D341Med (cell line): ENCODE data around the gene SART3.

Experiments
- DNase-seq: peaks from one replicate; pipeline ENCODE4 v3.0.0; 2012; ENCODE audit warnings: low spot score

Gene SART3, protein sequence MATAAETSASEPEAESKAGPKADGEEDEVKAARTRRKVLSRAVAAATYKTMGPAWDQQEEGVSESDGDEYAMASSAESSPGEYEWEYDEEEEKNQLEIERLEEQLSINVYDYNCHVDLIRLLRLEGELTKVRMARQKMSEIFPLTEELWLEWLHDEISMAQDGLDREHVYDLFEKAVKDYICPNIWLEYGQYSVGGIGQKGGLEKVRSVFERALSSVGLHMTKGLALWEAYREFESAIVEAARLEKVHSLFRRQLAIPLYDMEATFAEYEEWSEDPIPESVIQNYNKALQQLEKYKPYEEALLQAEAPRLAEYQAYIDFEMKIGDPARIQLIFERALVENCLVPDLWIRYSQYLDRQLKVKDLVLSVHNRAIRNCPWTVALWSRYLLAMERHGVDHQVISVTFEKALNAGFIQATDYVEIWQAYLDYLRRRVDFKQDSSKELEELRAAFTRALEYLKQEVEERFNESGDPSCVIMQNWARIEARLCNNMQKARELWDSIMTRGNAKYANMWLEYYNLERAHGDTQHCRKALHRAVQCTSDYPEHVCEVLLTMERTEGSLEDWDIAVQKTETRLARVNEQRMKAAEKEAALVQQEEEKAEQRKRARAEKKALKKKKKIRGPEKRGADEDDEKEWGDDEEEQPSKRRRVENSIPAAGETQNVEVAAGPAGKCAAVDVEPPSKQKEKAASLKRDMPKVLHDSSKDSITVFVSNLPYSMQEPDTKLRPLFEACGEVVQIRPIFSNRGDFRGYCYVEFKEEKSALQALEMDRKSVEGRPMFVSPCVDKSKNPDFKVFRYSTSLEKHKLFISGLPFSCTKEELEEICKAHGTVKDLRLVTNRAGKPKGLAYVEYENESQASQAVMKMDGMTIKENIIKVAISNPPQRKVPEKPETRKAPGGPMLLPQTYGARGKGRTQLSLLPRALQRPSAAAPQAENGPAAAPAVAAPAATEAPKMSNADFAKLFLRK

DNA sequence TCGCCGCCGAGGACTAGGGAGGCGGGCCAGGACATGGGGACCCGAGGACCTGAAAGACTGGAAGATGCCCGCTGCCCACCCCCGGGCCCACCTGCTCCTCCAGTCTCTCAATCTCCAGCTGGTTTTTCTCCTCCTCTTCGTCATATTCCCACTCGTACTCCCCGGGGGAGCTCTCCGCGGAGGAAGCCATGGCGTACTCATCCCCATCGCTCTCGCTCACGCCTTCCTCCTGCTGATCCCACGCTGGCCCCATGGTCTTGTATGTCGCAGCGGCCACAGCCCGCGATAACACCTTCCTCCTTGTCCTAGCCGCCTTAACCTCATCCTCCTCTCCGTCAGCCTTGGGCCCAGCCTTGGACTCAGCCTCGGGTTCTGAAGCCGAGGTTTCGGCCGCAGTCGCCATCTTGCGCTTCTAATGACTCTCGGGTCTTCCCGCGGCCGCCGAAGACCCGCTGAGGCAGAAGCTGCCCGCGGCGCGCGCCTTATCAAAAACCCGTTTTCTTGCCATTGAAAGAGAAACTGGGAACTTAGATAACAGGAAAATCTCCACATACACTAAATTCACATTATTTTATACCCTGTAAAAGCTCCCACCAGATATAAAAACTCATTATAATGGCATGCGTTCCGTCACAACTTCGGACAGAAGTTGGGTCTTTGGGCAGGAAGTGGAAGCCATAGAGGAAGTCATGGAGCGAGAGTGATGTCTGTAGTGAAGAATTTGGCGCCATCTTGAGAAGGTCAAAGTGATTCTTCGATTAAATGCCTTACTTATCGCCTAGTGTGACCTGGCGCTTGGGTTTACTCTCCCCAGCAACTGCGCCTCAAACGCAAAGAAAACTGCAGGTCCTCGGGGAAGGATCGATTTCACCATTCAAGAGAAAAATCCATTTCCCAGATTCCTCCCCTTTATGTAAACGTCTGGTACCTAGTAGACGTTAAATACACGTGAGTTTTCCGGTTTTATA, at the start of gene SART3:
TSS of gene SART3 (minus strand) at position 422 of the 968 bp plus-strand sequence. CDS start at position 403, 19 bp downstream.
- DNase-seq = peak; percentile 88

DNA sequence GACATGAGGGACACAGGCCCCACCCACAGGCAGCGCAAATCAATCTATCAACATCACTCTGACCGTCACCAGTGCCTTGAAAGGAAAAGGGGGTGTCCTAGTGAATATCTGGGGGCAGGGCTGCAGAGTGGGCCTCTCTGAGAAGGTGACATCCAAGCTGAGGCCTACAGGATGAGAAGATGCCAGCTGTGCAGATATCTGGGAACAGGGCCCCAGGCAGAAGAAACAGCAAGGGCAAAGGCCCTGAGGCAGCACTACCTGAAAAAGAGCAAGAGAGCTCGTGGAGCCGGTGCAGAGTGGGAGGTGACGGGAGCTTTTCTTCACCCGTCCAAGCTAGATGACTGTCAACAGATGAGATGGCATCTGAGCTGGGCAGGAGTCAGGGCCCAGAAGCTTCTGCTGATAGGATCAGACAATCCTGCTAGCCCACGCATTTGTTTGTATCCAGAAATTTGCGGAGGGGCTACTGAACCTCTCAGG, 49.4 kb upstream of the SART3 start:
- DNase-seq = no peak

DNA sequence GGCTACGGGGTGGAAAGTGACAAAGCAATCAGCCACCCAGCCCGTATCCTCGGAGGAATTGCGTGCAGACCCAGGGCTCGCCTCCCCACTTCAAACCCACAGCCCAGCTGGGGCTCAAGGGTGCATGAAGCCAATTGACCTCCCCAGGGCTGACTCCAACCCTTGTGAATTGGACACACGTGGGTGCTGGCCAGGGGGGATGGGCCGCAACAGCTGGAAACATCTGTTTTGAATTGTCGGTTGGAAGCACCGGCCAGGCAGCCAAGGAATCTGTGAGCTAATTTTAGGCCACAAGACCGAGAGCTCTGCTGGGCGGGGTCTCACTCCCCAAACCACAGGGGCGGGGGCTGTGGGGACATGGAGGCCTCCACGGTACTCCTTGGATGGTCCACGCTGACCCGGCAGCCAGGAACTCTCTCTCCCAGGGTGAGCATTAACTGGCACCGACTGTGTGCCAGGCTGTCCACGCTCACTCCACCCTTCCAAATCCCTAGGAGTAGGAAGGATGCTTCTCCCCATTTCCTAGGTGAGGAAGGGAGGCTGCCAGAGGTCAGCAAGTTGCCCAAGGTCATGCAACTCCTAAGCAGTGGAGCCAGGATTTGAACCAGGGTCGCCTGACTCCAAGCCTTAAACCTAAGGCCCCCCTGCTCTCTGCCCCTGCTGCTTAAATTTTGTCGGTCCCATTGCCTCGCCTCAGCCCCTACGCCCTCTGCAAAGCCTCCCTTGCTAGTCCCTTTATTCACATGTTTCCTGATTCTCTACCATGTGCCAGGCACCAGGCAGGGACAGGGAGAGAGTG, 48.8 kb upstream of the SART3 start:
- no peak for DNase-seq

DNA sequence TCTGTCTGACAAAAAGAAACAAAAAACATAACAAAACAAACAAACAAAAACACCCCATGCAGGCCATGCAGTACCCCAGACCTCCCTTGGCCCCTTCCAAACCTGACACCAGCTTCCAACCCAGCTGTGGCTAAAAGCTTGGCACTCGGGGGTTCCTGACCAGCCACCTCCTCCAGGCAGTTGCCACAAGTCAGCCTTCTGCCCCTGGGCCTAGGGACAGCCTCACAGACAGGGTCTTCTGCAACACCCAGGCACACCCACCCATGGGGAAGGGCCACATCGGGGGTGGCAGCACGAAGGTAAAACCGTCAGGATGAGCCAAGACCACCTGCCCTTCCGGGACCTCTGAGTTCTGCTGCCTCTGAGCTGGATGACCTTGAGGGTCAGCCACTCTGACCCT, 47.6 kb upstream of the SART3 start:
- no peak for DNase-seq

DNA sequence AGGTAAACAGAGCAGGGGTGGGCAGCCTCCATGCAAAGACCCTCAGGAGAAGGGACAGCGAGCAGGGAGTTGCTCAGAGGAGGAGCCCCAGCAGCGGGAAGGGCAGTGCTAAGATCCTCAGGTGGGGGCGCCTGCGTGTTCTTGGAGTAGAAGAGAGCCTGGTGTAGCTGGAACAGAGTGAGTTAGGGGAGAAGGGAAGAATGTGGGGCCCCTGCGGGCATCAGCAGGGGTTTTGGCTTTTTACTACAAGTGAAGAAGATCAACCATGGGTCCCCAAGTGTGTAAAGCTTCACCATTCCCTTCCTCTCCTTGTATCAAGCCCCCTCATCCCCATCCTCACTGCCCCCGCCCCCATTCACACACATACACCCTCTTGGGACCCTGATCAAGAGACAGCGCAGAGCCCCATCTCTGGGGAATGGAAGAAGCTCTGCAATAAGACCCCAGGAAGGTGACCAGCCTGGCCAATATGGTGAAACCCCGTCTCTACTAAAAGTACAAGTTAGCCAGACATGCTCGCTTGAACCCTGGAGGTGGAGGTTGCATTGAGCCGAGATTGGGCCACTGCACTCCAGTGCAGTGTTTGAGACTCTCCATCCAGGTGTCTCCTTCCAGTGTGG, 47.1 kb upstream of the SART3 start:
- DNase-seq = no peak

DNA sequence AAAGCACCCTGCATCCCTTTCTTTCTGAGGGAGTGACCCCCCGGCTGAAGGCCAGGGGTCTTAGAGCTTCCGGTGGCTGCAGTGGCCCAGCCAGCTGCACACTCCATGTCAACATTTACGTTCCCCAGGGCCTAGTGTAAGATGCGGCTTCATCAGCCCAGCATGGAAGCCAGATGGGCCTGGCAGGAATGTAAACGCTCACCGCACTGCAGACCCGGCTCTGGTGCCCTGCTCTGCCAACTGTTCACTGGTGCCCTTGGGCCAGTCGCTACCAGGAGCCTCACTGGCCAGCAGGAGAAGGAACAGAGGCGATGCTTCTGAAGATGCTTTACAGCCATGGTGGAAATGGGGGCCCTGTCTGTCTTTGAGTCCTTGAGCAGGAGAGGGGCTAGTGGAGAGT, 45.5 kb upstream of the SART3 start:
- DNase-seq = no peak

DNA sequence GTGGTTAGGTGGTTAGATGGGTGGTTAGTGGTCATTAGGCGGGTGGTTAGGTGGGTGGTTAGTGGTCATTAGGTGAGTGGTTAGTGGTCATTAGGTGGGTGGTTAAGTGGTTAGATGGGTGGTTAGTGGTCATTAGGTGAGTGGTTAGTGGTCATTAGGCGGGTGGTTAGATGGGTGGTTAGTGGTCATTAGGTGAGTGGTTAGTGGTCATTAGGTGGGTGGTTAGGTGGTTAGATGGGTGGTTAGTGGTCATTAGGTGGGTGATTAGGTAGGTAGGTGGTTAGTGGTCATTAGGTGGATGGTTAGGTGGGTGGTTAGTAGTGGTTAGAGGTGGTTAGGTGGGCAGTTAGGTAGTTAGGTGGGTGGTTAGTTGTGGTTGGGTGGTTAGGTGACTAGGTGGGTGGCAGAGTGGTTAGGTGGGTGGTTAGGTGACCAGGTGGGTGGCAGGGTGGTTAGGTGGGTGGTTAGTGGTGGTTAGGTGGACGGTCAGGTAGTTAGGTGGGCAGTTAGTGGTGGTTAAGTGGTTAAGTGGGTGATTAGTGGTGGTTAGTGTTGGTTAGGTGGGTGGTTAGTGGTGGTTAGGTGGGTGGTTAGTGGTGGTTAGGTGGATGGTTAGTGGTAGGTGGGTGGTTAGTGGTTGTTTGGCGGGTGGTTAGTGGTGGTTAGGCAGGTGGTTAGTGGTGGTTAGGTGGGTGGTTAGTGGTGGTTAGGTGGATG, 44.9 kb upstream of the SART3 start:
- DNase-seq = no peak

DNA sequence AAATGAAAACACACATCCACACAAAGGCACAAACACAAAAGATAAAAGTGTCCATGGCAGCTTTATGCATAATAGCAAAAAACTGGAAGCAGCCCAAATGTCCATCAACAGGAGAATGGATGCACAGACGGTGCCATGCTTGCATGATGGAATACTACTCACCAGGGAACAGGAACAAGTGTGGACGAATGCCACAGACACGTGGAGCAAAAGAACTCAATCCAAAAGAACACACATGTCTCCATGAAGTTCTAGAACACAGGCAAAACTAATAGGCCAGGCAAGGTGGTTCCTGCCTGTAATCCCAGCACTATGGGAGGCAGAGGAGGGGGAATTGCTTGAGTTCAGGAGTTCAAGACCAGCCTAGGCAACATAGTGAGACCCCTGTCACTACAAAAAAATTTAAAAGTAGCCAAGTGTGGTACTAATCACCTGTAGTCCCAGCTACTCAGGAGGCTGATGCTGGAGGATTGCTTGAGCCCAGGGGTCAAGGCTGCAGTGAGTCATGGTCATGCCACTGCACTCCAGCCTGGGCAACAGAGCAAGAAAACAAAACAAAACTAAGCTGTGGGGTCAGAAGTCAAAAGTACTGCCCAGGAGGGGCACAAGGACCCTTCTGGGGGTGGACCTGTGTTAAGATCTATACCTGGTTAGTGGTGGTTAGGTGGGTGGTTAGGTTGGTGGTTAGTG, 44.2 kb upstream of the SART3 start:
- DNase-seq = no peak

DNA sequence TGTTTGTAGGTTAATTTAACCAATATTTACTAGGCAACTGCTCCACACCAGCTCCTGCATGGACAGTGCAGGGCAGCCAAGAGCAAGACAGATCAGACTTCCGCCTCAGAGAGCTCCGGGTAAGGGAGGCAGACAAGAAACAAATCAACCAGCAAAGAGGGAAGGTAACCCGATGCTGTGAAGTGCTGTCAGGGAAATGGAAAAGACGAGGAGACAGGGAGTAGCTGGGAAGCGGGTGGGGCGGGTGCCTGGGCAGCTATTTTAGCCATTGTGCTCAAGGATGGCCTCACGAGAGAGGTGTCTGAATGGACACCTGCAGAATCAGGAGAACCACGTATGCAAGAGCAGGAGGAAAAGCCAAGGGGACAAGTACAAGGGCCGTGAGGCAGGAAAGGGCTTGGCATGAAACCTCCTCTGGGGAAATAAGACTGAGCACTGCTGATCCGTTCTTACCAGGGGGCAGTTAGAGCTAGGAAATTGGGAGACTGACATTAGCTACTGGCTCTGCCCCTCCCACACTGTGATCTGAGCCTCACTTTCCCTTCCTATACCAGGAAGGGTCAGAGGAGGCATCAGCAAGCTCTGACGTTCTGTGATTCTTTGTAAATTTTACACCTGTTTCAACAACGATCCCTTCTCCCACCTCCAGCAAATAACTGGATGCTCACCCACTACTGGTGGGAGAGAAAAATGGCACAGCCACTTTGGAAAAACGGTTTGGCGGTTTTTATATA, 43.4 kb upstream of the SART3 start:
- DNase-seq = no peak

DNA sequence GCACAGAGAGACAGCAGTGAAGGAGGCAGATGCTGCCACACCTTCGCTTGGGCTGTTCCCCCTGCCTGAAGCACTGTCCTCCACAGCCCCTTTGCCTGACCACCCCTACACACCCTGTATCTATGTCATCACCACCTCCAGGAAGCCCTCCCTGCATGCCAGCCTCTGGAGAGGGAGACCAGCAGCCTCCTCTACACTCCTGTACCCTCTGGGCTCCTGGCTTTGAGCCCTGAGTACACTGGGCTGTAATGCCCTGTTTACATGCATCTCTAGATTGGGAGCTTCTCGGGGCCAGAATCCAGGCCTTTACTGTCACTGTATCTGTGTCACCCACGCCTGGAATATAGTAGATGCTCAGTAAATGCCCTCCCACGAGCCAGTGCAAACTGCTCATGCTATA, 42.8 kb upstream of the SART3 start:
- DNase-seq = no peak

DNA sequence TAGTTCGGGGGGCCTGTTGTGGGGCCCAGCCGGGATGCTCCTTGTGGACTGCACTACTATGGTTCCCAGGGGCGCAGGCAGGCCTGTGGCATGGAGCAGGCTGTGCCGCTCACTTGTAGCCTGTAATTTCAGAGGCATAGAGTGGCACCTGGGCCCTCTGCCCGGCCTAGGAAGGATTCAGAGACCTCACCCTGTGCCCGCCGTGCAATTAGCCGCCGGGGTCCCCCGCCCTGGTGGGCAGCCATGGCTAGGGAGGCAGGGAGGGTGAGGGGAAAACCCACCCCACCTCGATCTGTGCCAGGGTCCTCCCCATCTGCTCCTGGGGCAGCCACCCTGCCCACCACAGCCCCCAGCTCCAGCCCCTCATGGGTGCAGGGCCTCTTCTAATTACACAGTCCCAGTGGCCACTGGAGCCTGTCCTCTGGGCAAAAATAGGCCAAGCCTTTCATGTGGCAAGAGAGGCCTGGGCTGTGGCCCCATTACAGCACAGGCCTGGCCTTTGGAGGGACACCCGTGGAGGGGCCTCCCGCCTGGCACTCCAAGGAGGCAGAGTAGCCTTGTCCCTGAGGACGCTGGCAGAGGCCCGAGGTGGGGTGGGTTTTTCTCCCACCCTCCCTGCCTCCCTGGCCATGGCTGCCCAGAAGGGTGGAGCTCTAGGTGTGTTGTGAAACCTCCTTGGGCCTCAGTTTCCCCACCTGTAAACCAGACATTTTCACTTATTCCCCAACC, 42.2 kb upstream of the SART3 start:
- DNase-seq = no peak

DNA sequence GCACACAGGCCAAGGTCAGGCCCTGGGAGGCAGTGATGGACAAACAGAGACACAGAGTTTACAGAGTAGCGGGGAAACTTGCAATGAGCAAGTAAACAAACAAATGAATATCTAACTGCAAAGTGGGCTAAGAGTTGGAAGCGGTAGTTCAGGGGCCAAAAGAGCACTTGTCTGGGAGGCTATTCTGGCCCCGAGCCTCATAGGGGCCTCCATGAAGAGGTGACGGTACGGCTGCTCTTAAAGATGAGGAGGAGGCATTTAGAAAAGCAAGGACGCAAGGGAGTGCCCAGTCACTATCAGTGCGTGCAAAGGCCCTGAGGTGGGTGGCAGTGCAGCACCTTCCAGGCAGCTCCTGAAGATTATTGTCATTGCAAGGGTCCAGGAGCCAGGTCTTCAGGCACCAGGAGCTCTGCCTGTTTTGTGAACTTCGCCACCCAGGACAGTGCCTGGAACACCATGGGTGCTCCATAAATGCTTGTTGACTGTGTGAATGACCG, 41.3 kb upstream of the SART3 start:
- DNase-seq = no peak

DNA sequence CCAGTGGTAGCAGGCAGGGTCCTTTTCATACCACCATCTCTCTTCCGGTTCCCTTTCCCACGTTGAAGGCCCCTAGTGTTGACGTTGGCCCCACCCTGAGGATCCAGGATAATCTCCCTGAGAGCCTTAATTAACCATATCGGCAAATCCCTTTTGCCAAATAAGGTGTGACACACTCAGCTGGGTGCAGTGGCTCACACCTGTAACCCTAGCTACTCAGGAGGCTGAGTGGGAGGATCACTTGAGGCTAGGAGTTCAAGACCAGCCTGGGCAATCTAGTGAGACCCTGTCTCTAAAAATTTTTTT, 39.7 kb upstream of the SART3 start:
- peak; percentile 55 for DNase-seq

DNA sequence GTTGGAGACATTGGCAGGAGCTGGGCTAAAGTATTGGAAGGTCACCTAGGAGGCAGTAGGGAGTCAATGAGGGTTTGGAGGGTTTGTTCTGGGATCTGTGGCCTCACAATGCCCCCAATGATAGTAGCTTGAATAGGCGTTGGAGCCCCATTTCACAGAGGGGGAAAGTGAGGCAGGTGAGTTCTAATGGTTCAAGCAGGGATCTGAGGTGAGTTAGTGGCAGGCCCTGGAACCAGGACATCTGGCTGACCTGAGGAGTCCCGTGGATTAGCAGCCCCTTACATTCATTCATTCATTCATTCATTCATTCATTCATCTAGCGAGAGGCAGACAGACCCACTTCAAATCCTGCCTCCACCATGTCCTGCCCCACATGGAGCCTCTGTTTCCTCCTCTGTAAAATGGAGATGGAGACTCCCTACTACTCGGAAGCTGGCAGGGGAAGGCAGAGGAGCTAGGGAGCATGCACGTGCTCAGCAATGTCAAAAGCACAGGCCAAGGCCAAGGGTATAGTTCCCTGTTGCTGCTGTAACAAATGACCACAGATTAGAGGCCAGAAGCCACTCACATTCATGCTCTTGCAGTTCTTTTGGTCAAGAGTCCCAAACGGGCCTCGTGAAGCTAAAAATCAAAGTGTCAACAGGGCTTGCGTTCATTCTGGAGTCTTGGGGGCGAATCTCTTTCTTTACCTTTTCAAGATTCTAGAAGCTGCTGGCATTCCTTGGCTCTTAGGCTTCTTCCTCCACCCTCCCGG, 39.2 kb upstream of the SART3 start:
- DNase-seq = peak; percentile 33

DNA sequence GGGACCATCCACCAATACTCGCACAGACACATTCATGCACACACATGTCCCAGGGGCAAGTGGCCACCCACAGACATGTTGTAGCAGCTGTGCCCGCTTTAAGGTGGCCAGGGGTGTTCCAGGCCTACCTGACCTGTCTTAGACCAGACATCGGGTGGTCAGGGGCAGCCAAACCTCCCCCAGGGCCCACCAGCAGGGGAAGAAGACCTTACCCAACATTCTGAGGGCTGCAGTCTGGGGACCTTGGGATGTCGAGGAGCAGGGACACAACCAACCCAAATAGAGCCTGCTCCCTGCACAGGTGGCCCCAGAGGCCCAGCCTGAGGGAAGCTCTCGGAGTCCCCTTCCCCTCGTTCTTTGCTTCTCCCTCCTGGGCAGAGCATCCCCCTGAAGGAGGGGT, 38.6 kb upstream of the SART3 start:
- peak; percentile 26 for DNase-seq

DNA sequence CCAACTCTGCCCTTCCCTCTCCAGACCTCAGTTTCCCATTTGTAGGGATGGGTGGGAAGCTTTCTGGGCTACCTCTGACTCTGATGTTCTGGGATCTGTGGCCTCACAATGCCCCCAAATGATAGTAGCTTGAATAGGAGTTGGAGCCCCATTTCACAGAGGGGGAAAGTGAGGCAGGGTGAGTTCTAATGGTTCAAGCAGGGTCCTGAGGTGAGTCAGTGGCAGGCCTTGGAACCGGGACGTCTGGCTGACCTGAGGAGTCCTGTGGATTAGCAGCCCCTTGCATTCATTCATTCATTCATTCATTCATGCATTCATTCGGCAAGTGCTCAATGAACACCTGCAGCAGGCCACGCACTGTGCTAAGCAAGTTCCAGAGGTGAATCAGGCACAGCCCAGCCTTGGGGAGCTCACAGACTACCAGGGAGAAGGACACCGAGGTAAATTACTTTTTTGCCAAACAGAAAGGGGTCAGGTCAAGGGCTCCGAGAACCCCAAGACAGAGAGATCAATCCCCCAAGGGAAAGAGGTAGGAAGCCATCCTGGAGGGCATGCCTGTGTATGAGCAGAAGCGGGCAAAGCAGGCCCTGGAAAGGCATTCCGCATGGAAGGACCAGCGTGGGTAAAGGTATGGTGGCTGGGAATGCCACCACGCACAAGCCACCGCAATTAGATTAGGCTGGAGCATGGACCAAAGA, 37.7 kb upstream of the SART3 start:
- peak; percentile 26 for DNase-seq
